Mucosa of stomach (tissue), 1 donor: ENCODE measurements around the gene NOB1.

Source experiments
- H3K27me3 ChIP-seq: one replicate; pipeline ENCODE4 v1.7.0; 2013; ENCODE audit warnings: mild to moderate bottlenecking, low read length; ENCODE audit not compliant: control insufficient read depth, insufficient read depth
- H3K36me3 ChIP-seq: one replicate; pipeline ENCODE4 v1.7.0; 2013; ENCODE audit warnings: low read length; ENCODE audit not compliant: control insufficient read depth, insufficient read depth
- H3K4me1 ChIP-seq: one replicate; pipeline ENCODE4 v1.7.0; 2013; ENCODE audit warnings: mild to moderate bottlenecking, low read length; ENCODE audit not compliant: control insufficient read depth, insufficient read depth
- H3K4me3 ChIP-seq: one replicate; pipeline ENCODE4 v1.7.0; 2013; ENCODE audit warnings: low read length
- H3K9ac ChIP-seq: one replicate; pipeline ENCODE4 v1.7.0; 2013; ENCODE audit warnings: mild to moderate bottlenecking, low read length, moderate library complexity
- H3K9me3 ChIP-seq: one replicate; pipeline ENCODE4 v1.7.0; 2013; ENCODE audit warnings: mild to moderate bottlenecking, low read length, moderate library complexity; ENCODE audit not compliant: control insufficient read depth
- donor health status: Pancreatic carcinoma.

The NOB1 gene

DNA sequence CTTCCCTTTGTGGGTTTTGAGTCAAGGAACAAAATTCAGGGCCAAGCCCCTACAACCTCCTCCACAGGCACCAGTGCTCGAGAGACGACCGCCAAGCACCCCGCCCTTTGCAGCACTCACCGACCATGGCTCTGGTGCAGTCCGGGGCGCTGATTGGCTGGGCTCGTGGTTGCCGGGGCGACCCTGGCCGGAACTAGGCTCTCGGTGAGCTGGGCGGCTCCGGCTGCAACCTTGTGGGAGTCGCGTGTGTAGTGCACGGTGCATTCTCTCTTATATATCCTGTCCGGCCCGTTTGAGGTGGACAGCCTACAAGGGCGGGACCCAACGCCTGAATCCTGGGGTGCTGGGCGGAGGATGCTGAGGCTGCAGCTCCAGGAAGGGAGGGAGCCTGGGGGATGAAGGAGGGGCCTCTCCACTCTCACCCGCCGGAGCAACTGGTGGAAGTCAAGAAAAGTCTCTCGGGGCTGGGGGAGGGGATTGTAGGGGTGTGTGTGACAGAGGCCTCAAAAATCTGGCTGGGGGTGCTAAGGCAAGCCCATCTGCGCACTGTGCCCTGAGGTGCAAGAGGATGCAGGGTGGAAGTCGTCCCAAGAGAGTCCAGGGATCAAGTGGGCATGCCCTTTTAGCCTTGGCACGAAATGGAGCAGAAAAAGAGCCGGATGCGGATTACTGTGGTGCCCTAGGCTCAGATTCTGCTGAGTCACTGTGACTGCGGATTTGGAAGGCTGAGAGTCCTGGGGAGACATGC, 28.2 kb downstream of the NOB1 start, which contains the start of gene NQO1:
TSS of gene NQO1 (minus strand) at position 248 of the 748 bp plus-strand sequence. CDS start at position 127, 121 bp downstream.
- peaks cover 4% of the 10 kb centered on the region for H3K4me1 ChIP-seq
- no peaks in the 10 kb centered on the region for H3K9me3 ChIP-seq
- H3K36me3 ChIP-seq: no peaks in the 10 kb centered on the region
- peak within 1 kb of the TSS; percentile 99 for H3K9ac ChIP-seq
- peak within 1 kb of the TSS; percentile 62 for H3K4me3 ChIP-seq
- no peaks in the 10 kb centered on the region for H3K27me3 ChIP-seq

DNA sequence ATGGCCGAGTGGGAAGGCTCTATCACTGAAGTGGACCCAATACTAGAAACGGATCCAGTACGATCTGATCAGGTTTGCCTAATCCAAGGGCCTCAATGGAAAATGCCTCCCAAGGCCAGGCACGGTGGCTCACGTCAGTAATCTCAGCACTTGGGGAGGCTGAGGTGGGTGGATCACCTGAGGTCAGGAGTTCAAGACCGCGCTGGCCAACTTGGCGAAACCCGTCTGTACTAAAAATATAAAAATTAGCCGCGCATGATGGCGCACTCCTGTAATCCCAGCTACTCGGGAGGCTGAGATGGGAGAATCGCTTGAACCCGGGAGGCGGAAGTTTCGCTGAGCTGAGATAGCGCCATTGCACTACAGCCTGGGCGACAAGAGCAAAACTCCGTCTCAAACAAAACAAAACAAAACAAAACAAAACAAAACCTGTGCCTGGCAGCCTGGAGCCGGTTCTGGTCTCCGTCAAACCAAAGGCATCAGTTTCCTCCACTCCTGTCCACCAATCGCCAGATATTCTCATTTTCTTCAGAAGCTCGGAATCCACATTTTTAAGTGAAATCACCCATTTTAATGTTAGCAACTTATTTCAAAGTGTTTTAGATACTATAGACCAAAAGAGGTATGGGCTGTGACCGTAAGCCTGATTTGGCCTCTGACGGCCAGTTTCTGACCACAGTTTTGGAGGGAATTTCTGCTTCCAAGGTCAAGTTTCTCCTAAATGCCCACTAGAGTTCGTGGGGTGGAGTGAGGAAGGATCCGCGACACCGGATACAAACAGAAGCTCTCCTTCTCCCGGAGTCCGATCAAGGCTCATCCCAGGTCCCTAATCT, 29.0 kb downstream of the NOB1 start:
- peak overlapping the region; percentile 62 for H3K4me3 ChIP-seq
- H3K27me3 ChIP-seq: no peaks in the 10 kb centered on the region
- peaks cover 12% of the 10 kb centered on the region for H3K4me1 ChIP-seq
- H3K9ac ChIP-seq: peak overlapping the region; percentile 99
- H3K9me3 ChIP-seq: no peaks in the 10 kb centered on the region
- H3K36me3 ChIP-seq: no peaks in the 10 kb centered on the region

- Histone ChIP-seq H3K9ac (peak overlapping the region; percentile 99), H3K27me3 (no peaks in the 10 kb centered on the region), H3K36me3 (no peaks in the 10 kb centered on the region), H3K9me3 (no peaks in the 10 kb centered on the region), H3K4me1 (peaks cover 15% of the 10 kb centered on the region), H3K4me3 (peak overlapping the region; percentile 62)
These were observed 29.7 kb downstream of the NOB1 start for GRCh38 chr16:69724981-69725479.

DNA sequence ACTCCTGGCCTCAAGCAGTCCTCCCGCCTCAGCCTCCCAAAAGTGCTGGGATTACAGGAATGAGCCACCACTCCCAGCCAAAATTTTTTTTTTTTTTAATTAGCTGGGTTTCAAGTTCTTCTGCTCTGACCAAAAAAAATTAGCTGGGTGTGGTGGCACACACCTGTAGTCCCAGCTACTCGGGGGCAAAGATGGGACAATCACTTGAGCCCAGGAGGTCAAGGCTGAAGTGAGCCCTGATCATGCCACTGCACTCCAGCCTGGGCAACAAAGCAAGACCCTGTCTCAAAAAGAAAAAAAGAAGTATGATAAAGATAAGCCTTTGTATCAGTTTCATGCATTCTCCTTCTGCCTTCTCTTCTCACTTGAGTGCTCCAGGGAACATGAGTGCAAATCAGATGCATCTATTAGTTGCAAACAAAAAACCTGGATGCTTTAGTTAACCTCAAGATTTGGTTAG, 30.3 kb downstream of the NOB1 start:
- peak overlapping the region; percentile 99 for H3K9ac ChIP-seq
- no peaks in the 10 kb centered on the region for H3K9me3 ChIP-seq
- no peaks in the 10 kb centered on the region for H3K36me3 ChIP-seq
- H3K27me3 ChIP-seq: no peaks in the 10 kb centered on the region
- peak overlapping the region; percentile 62 for H3K4me3 ChIP-seq
- H3K4me1 ChIP-seq: peaks cover 15% of the 10 kb centered on the region

DNA sequence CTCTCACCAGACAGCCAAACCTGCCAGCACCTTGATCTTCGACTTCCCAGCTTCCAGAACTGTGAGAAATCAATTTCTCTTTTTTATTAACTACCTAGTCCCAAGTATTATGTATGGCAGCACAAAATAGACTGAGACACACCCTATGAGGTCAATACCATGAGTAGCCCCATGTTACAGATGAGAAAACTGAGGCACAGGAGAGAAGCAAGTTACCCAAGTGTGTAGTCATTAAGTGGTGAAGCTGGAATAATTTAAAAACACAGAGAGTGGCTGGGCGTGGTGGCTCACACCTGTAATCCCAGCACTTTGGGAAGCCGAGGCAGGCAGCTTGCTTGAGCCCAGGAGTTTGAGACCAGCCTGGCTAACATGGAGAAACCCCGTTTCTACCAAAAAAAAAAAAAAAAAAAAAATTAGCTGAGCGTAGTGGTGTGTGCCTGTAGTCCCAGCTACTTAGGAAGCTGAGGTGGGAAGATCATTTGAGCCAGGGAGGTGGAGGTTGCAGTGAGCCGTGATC, 33.2 kb downstream of the NOB1 start:
- peaks cover 7% of the 10 kb centered on the region for H3K36me3 ChIP-seq
- no peaks in the 10 kb centered on the region for H3K27me3 ChIP-seq
- H3K9ac ChIP-seq: no peak overlapping the region
- H3K9me3 ChIP-seq: no peaks in the 10 kb centered on the region
- H3K4me1 ChIP-seq: peaks cover 15% of the 10 kb centered on the region
- H3K4me3 ChIP-seq: no peak overlapping the region

DNA sequence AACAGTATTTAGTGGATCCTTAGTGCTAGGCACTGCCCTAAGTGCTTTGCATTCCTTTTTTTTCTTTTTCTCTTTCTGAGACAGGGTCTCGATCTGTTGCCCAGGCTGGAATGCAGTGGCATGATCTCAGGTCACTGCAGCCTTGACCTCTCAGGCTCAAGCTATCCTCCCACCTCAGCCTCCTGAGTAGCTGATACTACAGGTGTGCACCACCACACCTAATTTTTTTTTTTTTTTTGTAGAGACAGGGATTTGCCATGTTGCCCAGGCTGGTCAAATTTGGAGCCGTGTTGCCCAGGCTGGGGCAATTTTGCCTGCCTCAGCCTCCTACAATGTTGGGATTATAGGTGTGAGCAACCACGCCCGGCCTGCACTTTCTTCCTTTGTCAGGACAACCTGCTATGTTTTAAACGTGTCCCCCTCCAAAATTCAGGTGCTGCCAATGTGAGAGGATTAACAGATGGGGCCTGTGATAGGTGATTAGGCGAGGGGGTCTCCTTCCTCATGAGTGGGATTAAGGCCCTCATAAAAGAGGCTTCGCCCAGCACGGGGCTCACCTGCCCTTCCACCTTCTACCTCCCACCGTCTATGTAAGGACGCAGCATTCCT, 33.8 kb downstream of the NOB1 start:
- H3K4me1 ChIP-seq: peaks cover 15% of the 10 kb centered on the region
- no peak overlapping the region for H3K4me3 ChIP-seq
- no peaks in the 10 kb centered on the region for H3K27me3 ChIP-seq
- H3K9ac ChIP-seq: no peak overlapping the region
- H3K36me3 ChIP-seq: peaks cover 7% of the 10 kb centered on the region
- H3K9me3 ChIP-seq: no peaks in the 10 kb centered on the region

DNA sequence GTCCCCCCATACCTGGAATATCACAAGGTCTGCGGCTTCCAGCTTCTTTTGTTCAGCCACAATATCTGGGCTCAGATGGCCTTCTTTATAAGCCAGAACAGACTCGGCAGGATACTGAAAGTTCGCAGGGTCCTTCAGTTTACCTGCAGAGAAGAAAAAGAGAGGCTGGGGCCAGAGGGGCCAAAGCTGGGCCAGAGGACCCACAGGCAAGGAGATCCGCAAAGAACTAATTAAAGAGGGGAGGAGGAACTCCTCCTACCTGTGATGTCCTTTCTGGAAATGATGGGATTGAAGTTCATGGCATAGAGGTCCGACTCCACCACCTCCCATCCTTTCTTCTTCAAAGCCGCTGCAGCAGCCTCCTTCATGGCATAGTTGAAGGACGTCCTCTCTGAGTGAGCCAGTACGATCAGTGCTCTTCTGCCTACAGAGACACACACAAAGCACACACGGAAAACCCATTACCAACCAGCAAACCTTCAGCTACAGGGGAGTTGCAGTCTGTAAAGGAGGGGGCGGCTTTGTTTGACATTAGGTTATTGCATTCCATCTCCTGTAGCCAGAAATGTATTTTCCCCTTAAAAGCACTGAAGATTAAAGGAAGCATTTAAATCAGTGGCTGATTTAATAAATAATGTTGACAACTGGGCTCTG, 36.5 kb downstream of the NOB1 start:
- peaks cover 23% of the 10 kb centered on the region for H3K4me1 ChIP-seq
- H3K4me3 ChIP-seq: no peak overlapping the region
- no peak overlapping the region for H3K9ac ChIP-seq
- peaks cover 13% of the 10 kb centered on the region for H3K36me3 ChIP-seq
- H3K27me3 ChIP-seq: no peaks in the 10 kb centered on the region
- H3K9me3 ChIP-seq: no peaks in the 10 kb centered on the region

DNA sequence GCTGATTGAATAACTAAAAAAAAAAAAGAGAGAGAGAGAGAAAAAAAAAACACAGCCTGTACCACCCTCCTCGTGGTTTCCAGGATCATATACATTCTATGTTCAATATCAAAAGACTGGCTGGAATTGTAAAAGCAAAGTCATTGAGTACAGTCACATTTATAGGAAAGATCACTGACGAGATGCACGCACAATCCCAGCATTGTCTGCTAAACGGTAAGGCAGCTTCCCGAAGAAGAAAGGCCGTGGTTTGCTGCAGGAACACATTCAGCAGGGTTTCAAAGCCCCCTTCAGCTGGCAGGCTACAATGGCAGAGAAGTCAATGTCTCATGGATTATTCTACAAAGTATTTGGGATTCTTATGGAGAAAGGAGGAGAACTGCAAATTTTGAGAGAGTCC, 37.7 kb downstream of the NOB1 start:
- H3K36me3 ChIP-seq: peaks cover 18% of the 10 kb centered on the region
- H3K4me3 ChIP-seq: no peak overlapping the region
- no peaks in the 10 kb centered on the region for H3K9me3 ChIP-seq
- H3K9ac ChIP-seq: no peak overlapping the region
- H3K27me3 ChIP-seq: no peaks in the 10 kb centered on the region
- peaks cover 29% of the 10 kb centered on the region for H3K4me1 ChIP-seq

GRCh38 chr16:69712914-69713581, 41.7 kb downstream of the NOB1 start:
- Histone ChIP-seq H3K27me3 (no peaks in the 10 kb centered on the region), H3K4me1 (peaks cover 22% of the 10 kb centered on the region), H3K9ac (no peak overlapping the region), H3K9me3 (no peaks in the 10 kb centered on the region), H3K4me3 (no peak overlapping the region), H3K36me3 (peaks cover 25% of the 10 kb centered on the region)

DNA sequence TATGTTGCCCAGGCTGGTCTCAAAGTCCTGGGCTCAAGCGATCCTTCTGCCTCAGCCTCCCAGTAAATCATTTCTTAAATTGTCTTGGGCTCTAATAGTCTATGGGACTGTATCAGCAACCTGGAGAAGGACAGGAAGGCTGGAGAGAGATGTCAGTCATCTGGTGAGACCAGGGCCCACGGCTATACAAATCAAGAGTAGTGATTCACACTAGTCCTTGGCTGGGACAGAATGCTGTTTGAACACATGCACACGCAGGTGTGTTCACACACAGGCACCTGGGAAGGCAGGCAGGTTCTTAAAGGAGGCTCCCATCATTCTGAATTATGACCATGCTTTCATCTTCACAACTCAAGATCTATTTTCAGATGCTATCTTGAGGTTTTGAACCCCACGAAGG, 42.4 kb downstream of the NOB1 start:
- H3K27me3 ChIP-seq: no peaks in the 10 kb centered on the region
- peaks cover 22% of the 10 kb centered on the region for H3K36me3 ChIP-seq

More for the DNA sequence above, 42.4 kb downstream of the NOB1 start:
- no peak overlapping the region for H3K4me3 ChIP-seq
- no peak overlapping the region for H3K9ac ChIP-seq
- H3K9me3 ChIP-seq: no peaks in the 10 kb centered on the region
- H3K4me1 ChIP-seq: peaks cover 22% of the 10 kb centered on the region
